Astrocyte of the cerebellum (primary cell): ENCODE measurements around the gene NRN1.

Experiments used
- DNase-seq: peaks from one replicate; pipeline ENCODE4 v3.0.0-alpha.2; 2011; ENCODE audit warnings: low read depth
- H3K4me3 ChIP-seq: 2 replicates; pipeline ENCODE4 v1.5.1; 2011; ENCODE audit warnings: mild to moderate bottlenecking, low read depth, low read length, moderate library complexity
- CTCF ChIP-seq: IDR thresholded peaks from 2 replicates; pipeline ENCODE4 v1.5.1; 2012; ENCODE audit warnings: low read length, low read depth, moderate library complexity, mild to moderate bottlenecking; ENCODE audit errors: missing control alignments
- in situ Hi-C: cut with HindIII; loops from 2 replicates; pipeline ENCODE4 v1.10.0; 2017; ENCODE audit warnings: low sequenced_read_pairs

Gene NRN1

GRCh38 chr6:5994234-5994998 lies 12.3 kb downstream of the NRN1 start:
- in situ Hi-C loops = no loop called here
- no peak overlapping the region for H3K4me3 ChIP-seq
- no peak for DNase-seq
- TF ChIP-seq CTCF = no peak

- no peak for DNase-seq
- no peak overlapping the region for H3K4me3 ChIP-seq
- in situ Hi-C loops = no loop called here
- peak; percentile 2 for TF ChIP-seq CTCF
Observed at GRCh38 chr6:5992551-5993225, 14.0 kb downstream of the NRN1 start.

GRCh38 chr6:5990786-5991185 lies 15.9 kb downstream of the NRN1 start:
- no peak for TF ChIP-seq CTCF
- no peak overlapping the region for H3K4me3 ChIP-seq
- DNase-seq = no peak
- in situ Hi-C loops = no loop called here

GRCh38 chr6:5989141-5989723 lies 17.5 kb downstream of the NRN1 start:
- H3K4me3 ChIP-seq = no peak overlapping the region
- TF ChIP-seq CTCF = no peak
- no peak for DNase-seq
- in situ Hi-C loops = no loop called here

- TF ChIP-seq CTCF = no peak
- in situ Hi-C loops = no loop called here
- no peak overlapping the region for H3K4me3 ChIP-seq
- no peak for DNase-seq
Observed at GRCh38 chr6:5986861-5987260, 19.9 kb downstream of the NRN1 start.

GRCh38 chr6:5984150-5985089 lies 22.3 kb downstream of the NRN1 start:
- no peak for DNase-seq
- in situ Hi-C loops = no loop called here
- TF ChIP-seq CTCF = no peak

More at GRCh38 chr6:5984150-5985089, 22.3 kb downstream of the NRN1 start:
- H3K4me3 ChIP-seq = no peak overlapping the region
